Measurements from ENCODE around the gene HOXD13.

The HOXD13 gene

DNA sequence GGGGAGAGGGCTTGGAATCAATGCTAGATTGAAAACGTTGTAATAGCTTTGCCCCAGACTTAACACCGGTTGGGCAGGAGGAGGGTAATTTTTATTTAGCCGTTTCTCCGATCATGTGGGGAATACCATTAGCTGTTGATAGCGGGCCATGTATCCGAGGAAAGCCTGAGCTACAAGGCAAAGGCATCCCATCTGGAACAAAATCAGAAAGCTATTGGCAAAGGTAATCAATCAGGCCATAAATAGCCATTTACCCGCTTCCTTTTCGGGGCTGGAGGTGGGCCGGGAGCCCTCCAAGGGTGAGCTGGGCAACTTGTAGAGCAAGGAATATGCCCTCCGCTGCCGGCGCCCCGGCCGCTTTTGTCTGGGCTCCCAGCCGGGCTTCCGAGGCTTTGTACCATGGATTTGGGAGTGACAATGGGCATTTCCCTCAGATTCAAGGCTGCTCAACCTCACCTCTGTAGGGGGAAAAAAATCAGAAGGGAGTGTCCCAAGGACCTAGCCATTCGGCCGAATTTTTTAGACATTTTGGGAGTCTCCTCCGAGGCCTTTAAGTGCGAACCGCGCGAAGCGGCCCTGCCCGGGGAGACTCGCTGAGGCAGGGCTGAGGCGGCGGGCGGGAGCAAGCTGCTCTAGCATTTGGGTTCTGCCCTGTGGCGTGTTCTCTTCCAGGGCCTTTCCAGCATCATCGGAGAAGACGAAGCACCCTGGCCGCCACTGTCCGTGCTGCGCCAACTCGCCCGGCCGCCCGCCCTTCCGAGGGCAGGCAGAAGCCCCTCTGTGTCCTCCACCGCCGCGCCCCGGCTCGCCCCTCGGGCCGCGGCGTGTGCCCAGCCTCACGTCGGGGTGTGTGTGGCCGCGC, 28.9 kb downstream of the HOXD13 start:
- no peak for DNase-seq

DNA sequence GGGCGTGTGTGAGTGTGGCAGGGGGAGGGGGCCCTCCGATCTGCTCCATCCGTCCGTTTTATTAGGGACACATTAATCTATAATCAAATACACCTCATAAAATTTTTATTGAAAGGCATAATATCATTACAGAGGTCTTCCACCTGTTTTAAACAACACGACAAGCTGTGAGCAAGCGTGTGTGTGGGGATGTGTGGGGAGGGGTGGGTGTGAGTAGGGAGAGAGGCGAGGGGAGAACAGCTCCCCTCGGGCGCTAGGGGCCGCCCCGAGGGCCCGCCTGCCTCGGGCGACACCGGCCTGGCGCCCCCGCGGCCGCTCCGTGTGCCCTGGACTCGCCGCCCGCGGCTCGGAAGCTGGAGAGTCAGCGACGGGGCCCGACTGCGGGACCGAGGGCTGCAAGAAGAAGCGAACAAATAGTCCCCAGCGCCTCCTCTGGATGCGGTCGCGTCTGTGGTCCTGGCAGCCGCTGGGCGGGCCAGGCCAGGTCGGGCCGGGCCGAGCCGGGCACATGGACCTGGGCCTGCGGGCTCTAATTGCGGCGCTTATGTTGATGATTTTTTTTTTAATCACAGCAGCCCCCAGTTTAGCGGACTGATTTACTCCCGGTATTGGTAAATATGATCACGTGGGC, 29.6 kb downstream of the HOXD13 start:
- no peak for DNase-seq

DNA sequence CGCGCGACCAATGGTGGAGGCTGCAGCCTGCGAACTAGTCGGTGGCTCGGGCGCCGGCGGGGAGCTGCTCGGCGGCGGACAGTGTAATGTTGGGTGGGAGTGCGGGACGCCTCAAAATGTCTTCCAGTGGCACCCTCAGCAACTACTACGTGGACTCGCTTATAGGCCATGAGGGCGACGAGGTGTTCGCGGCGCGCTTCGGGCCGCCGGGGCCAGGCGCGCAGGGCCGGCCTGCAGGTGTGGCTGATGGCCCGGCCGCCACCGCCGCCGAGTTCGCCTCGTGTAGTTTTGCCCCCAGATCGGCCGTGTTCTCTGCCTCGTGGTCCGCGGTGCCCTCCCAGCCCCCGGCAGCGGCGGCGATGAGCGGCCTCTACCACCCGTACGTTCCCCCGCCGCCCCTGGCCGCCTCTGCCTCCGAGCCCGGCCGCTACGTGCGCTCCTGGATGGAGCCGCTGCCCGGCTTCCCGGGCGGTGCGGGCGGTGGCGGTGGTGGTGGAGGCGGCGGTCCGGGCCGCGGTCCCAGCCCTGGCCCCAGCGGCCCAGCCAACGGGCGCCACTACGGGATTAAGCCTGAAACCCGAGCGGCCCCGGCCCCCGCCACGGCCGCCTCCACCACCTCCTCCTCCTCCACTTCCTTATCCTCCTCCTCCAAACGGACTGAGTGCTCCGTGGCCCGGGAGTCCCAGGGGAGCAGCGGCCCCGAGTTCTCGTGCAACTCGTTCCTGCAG, 30.3 kb downstream of the HOXD13 start, which contains the start of gene HOXD9:
Gene HOXD9, plus strand, starts transcription at position 37 of the 728 bp plus-strand sequence. Its CDS starts 50 bp downstream, at position 87.
- no peak for DNase-seq

DNA sequence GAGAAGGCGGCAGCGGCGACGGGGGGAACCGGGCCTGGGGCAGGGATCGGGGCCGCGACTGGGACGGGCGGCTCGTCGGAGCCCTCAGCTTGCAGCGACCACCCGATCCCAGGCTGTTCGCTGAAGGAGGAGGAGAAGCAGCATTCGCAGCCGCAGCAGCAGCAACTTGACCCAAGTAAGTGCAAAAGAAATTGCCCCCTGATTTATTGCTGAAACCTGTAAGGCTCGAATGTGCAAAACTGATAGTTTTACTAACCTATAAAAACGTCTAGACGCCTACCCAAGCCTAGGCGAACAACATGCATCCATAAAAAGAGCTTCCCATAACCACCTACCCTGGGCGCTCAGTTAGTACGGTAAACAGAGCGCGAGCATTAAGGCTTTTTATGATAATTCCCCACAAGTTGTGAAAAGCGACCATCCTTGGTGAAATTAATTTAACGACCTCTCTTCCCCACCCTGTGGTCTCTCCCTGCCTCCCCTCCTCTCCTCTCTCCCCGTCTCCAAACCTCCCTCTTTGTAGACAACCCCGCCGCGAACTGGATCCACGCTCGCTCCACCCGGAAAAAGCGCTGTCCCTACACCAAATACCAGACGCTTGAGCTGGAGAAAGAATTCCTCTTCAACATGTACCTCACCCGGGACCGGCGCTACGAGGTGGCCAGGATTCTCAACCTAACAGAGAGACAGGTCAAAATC, 31.0 kb downstream of the HOXD13 start:
- DNase-seq = no peak

DNA sequence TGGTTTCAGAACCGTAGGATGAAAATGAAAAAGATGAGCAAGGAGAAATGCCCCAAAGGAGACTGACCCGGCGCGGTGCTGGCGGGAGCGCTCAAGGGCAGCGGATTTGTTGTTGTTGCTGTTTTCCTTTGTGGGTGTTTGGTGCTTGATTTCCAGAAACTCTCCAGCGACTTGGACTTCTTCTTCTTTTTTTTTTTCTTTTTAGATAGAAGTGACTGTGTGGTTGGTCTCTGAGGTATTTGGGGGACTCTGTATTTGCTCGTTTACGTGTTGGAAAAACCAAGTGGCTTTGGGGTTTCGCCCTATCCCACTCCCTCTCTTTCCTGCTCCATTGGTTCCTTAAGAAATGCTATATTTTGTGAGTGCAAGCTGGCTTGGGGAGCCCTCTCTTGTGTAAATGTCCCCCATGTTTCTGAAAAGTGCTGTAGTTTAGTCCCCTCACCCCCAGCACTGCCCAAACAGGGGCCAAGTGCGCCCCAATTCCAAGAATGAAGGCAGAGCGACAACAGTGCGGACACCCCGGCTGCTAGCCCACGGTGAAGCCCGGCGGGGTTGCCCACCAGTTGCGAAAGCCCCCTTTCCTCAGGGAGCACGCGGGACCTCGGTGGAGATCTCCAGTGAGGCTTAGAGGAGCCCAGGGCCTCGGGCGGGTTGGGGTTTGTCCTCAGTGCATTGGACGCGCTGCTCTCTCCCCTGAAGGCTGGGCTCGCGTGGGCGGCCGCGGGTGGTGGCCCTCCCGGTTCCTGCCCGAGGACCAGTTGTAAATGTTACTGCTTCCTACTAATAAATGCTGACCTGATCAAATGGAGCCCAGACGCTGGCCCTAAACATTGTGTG, 31.8 kb downstream of the HOXD13 start:
- DNase-seq = no peak

DNA sequence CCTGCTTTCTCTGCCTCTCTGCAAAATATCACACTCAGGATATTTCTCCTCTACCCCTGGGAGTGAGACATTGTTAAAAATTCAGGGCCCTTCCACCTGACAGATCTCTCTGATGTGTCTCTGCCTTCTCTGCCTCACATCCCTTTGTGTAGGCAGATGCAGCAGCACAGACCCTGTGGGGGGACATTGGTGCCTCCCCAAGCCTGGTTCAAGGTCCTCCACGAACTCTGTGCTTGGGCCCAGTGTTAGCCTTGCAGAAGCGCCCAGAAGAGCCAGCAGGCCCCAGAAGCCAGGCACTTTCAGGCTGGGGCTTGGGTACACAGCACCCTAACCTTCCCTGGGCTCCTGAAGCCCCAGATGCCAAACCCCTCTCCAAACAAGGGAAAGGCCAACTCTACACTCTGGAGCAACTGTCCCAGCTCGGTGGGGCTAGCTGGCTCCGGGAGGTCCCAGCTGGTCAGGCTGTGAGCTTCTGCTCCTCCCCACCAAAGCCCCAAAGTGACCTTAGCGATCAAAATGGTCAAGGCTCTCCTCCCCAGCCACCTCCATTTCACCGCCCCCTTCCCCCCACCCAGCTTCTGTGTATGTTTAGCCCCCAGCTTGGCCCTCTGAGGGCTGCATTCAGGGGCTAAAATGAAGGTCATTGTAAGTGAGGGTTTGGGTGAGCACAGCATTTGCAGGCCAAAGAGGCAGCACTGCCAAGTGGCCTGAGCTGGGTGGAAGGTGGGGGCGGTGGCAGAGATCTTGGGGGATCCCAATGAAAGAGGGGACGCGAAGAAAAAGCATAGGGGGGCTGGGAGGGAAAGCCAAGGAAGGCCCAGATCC, 32.6 kb downstream of the HOXD13 start:
- no peak for DNase-seq

DNA sequence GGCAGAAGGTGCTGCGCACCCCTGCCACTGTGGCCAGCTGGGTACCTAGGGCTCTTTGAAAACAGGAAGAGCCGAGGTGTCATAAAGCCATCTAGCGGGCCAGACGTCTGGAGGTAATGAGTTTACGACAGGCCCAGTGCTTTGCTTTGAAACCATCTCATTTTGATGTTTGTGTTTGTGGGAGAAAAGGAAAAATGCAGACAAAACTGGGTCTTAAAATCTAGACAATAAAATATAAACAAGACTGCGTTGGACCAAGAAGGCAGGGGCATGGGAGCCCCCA, 33.2 kb downstream of the HOXD13 start:
- no peak for DNase-seq

DNA sequence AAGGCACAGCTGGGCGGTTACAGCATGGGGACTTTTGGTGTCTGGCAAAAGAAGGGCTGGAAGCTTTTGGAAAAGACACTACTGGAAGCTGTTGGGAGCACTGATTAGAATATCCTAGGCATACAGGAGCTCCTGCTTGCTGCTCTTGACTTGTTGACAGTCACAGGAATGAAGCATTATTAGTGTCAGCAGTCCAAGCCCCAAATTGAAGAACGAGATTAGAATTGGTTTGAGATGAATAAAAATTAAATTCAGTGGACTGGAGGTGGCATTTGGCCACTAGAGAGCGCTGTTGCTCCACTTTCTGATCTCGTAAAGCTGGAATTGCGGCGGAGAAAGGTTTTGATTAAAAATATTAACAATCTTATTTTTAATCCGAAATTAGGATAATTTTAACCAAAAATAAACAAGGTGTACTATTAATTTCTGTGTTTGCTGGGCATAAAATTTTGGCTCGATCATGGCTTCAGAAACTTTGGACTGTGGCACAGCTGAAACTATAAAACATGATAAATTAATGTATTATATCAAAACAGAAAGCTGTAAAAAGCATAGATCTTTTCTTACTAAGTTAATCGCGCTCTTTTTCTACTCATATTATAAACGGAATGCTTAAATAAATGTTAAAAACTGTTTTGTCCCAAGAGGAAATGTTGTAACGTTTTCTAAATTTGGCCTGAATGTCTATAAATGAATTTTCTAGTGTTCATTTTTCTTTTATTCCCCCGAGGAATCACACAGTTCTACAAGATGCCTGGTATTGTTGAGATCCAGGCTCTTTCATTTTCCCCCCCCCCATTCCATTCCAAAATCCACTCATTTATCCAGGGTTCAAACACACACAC, 34.6 kb downstream of the HOXD13 start:
- peak; percentile 51 for DNase-seq

DNA sequence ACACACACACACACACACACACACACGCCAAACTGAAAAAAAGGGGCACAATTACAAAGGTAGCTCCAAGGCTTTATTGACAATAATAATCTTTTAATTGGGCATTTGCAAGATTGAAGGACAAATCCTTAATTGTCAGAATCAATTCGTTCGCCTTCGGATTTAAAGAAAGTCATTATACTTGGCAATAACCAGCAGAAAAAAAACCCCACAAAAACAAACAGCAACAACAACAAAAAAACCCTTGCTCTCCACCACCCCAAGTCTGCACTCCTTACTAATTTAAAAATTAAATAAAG, 35.2 kb downstream of the HOXD13 start:
- no peak for DNase-seq

DNA sequence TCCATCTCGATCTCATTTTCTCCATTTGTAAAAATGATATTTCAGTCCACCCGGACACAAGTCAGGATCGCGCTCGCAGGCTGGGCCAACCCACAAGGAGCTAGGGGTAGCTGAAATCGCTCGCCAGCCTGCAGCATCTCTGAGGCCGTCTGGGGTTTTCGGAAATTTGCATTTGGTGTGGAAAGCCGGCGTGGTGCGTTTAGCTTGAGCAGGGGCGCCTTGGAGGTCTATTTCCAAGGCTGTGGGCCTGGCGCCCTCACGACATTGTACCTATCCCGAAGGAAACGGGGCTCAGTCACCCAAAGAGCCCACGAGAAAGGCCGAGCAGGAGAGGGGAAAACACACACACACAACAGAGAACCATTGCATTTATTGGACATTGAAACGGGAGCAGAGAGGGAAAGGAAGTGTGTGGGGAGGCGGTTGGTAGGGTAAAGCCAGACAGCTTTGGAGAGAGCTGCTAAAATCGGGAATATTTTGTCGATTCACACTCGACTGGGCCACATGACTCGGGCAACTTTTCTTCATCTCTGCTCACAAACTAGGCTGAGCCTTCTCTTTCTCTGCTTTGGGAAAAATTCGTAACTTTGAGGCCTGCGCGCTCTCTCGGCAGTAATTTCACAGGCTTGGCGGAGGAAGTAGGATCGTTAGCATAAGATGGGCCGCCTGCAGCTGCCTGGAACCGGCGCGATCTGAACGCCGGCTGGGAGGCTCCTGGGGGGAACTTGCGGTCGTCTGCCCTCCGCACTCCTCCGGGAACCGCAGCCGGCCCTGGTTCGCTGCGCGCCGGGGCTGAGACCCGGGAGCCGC, 35.9 kb downstream of the HOXD13 start:
- no peak for DNase-seq

DNA sequence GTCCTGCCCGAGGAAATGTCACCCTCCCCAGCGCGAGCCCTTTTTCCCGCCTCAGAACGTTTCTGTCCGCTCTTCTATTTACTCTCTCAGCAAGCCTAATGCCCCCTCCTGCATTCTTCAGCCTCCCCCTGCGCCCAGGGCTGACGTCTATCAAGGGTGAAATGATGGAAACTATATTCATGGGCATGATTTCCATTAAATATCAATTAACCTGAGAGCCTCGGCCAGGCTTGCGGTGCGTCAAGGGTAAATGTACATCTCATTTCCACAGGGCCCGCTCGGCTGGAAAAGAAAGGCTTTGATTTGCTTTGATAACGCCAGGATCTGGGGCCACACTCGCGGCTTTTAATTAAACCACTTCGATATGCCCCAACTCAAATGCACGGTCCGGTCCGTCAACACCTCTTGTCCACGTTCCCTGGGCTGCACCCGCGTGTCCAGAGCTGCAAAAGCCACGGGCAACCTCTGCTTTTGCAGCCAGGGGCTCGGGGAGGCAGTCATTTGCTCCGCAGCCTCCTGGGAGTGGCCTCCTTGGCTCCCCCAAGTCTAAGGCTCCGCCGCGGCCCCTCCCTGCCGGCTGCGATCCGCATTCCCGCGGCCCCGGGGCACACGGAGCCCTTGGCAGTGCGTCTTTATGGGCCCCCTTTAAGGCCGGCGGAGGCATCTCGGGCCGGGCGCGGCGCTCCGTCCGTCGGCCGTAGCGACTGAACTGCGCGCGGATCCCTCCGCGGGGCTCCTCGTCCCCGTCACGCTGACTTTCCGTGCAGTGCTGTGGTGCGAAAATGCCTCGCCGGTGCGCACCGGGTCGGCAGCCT, 36.7 kb downstream of the HOXD13 start, which contains the start of gene HOXD8:
Gene HOXD8, plus strand, starts transcription at position 724 of the 815 bp plus-strand sequence. CDS start 662 bp downstream, outside the sequence.
- no peak for DNase-seq

DNA sequence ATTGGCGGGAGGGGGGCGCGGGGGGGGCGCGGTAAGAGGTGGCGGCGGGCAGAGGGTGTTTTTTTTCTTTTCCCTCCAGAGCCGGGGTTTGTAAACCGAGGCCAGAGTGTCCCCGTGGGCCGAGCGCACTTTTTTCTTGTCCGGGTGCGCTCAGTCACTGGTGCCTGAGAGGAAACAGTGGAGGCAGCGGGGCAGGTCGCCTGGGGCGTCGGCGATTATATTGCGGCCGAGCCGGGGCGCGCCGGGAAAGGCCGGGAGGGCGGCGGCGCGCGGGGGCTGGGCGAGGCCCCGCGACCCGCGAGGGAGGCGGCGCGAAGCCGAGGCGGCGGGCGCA, 37.3 kb downstream of the HOXD13 start:
- DNase-seq = no peak

DNA sequence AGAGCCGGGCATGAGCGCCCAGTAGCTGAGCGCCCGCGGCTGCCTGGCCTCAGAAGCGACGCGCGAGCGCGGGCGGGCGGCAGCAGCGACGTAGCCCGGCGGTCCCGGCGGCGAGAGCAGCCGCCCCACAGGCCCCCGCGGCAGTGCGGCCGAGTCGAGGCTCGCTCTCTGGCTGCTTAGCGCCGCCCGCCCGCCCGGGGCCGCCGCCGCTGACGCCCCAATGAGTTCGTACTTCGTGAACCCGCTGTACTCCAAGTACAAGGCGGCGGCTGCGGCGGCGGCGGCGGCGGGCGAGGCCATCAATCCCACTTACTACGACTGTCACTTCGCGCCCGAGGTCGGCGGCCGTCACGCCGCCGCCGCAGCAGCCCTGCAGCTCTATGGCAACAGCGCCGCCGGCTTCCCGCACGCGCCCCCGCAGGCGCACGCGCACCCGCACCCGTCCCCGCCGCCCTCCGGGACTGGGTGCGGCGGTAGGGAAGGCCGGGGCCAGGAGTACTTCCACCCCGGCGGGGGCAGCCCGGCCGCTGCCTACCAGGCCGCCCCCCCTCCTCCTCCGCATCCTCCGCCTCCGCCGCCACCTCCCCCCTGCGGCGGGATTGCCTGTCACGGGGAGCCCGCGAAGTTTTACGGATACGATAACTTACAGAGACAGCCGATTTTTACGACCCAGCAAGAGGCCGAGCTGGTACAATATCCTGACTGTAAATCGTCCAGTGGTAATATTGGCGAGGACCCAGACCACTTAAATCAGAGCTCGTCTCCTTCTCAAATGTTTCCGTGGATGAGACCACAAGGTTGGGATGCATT, 37.8 kb downstream of the HOXD13 start:
- DNase-seq = no peak

DNA sequence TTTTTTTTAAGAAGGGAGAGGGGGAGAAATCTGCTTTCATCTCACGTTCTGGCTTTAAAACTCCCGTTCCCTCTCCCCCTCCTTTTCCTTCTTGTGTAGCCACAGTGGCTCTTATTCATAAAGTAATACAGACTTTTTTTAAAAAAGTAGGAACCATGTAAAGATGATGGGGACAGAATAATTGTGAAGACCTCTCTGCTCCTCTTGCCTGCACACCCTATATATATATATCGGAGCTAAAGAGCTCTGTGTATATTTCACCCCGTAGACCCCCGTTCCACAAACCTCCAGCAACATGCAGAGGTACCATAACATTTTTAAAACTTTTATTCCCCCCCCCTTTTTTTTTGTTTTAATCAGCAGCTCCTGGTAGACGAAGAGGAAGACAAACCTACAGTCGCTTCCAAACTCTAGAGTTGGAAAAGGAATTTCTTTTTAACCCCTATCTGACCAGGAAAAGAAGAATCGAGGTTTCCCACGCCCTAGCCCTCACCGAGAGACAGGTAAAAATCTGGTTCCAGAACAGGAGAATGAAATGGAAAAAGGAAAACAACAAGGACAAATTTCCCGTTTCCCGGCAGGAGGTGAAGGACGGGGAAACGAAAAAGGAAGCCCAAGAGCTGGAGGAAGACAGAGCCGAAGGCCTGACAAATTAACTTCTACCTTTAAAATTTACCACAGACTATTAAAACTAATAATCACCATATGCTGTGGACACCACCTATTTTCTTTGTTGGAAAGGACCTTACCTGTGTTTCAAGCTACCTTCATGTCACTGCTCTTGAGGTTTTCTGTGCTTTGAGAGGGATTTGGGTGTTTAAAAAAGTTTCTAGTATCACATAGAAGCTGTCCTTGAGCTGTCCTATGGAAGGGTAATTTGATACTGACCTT, 38.7 kb downstream of the HOXD13 start:
- DNase-seq = no peak

DNA sequence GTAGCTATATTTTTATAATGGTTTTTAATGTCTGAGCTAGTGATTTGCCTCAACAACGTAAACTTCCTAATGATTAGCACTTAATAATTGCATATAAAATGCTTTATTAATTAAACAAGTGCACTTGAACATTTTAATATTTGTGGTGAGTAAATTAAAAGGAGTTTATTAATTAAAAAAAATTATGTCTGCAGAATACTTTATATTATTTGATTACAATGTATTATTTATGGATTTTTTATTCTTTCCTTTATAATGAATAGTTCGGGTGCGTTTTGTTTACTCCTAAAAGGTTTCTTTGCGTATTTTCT, 39.3 kb downstream of the HOXD13 start:
- no peak for DNase-seq

DNA sequence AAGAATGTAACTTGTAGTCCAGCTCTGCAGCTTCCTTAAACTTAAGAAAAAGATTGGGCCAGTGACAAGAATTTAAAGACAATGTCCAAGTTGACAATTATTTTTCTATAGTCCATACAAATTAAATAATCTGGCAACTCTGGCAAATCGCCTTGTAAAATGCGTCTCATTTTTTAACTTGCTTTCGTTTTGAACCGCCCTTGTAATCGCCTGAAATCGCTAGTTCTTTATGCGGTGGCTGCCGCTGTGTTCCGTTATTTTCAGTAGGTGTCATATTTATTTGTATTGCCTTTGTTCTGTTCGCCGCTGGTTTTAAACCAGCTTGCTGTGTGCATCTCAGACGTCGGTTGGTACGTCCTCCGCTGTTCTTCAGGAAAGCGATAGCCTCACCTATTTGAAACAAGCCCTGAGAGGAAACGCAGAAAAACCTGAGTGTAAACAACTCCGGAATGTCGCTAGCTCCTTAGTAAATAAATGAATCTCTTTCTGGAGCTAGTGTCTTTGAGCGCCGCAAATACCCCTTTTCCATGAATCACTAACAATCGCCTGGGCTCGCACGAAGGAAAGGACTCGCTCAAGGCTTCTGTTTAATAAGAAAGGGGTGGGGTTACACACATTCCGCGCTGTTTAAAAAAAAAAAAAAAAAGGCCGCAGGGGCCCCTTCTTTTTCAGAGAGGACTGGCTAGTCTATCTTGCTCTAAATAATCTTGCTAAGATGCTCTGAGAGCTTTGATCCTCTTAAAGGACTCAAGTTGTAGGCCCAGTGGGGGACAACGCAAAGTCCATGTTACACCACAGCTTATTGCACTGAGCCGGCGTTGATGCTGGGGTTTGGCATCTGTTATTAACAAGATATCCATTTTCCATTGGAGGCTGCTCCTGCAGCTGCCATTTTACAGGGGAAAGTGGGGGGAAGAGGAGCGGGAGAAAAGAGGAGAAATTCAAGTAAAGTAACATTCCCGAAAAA, 40.0 kb downstream of the HOXD13 start:
- no peak for DNase-seq
